Bronchial epithelial cell (primary cell): ENCODE data around the gene NET1. TPM values are rescaled to one million over a fixed set of nuclear protein-coding genes. Genes with fewer than 3 reads are reported as not detected.

Experiments used
- DNase-seq: peaks from one replicate; pipeline ENCODE4 v3.0.0-alpha.2; 2010; ENCODE audit warnings: low read depth
- FAIRE-seq: peaks from 2 replicates; lab custom pipeline; 2011; peaks lifted over from hg19 to GRCh38; lab: Jason Lieb, UNC
- H3K27me3 ChIP-seq: 2 replicates; pipeline ENCODE4 v1.5.1; 2011; ENCODE audit warnings: low read length; ENCODE audit not compliant: control insufficient read depth, insufficient read depth
- H3K36me3 ChIP-seq: 2 replicates; pipeline ENCODE4 v1.5.1; 2011; ENCODE audit warnings: low read length; ENCODE audit not compliant: control insufficient read depth, insufficient read depth
- H3K4me3 ChIP-seq: 2 replicates; pipeline ENCODE4 v1.5.1; 2011; ENCODE audit warnings: mild to moderate bottlenecking, low read depth, low read length, control low read depth
- CTCF ChIP-seq: IDR thresholded peaks from 2 replicates; pipeline ENCODE4 v1.5.1; 2011; ENCODE audit warnings: mild to moderate bottlenecking, moderate library complexity, low read length, control low read depth, inconsistent platforms; ENCODE audit not compliant: insufficient read depth, severe bottlenecking
- total RNA-seq: library from RNA; depleted of rRNA; stranded (reverse); fragments of >200 nt; gene quantifications from 2 replicates; pipeline ENCODE4 v1.2.1, GENCODE V29; 2014

Gene NET1
- total RNA-seq, 1 donor from 2014 or later, result 118 TPM

- Histone ChIP-seq H3K4me3 (no peak overlapping the region), H3K27me3 (no peaks in the 10 kb centered on the region), H3K36me3 (no peaks in the 10 kb centered on the region)
- TF ChIP-seq CTCF, result no peak
- no peak for DNase-seq
- FAIRE-seq, result no peak
Measured at GRCh38 chr10:5493691-5494090, 81.3 kb downstream of the NET1 start.

GRCh38 chr10:5494611-5495010 lies 82.3 kb downstream of the NET1 start:
- Histone ChIP-seq H3K4me3 (no peak overlapping the region), H3K36me3 (no peaks in the 10 kb centered on the region), H3K27me3 (no peaks in the 10 kb centered on the region)
- no peak for TF ChIP-seq CTCF
- FAIRE-seq (no peak), DNase-seq (no peak)

GRCh38 chr10:5496261-5497250 lies 84.2 kb downstream of the NET1 start:
- no peaks in the 10 kb centered on the region for H3K36me3 ChIP-seq
- DNase-seq, result no peak
- no peak for TF ChIP-seq CTCF
- FAIRE-seq, result no peak
- H3K4me3 ChIP-seq, result no peak overlapping the region
- H3K27me3 ChIP-seq, result peaks cover 2% of the 10 kb centered on the region

- FAIRE-seq, result peak; percentile 99
Measured at GRCh38 chr10:5497289-5497688, 84.9 kb downstream of the NET1 start.

GRCh38 chr10:5497948-5498730 lies 85.8 kb downstream of the NET1 start:
- FAIRE-seq, result no peak
- peaks cover 2% of the 10 kb centered on the region for H3K27me3 ChIP-seq
- H3K36me3 ChIP-seq, result no peaks in the 10 kb centered on the region
- no peak for DNase-seq
- TF ChIP-seq CTCF, result no peak
- no peak overlapping the region for H3K4me3 ChIP-seq

More at GRCh38 chr10:5497289-5497688, 84.9 kb downstream of the NET1 start:
- TF ChIP-seq CTCF, result no peak
- no peak for DNase-seq
- Histone ChIP-seq H3K36me3 (no peaks in the 10 kb centered on the region), H3K27me3 (peaks cover 2% of the 10 kb centered on the region), H3K4me3 (no peak overlapping the region)
